ENCODE data around the gene BAZ1A.

GRCh38 chr14:34843011-34843554, 32.1 kb downstream of the BAZ1A start:
- TF ChIP-seq POLR2A (IDR thresholded peaks at IDR 0.05) (no peak), CTCF (IDR thresholded peaks at IDR 0.05 in 4 of 5, conservative IDR thresholded peaks at IDR 0.05 in 1 of 5) (no peak)
